NCI-H446 treated with DMSO at 0.1 percent for 48 hours (cell line): ENCODE data around the gene PRKD2.
"Not testable (repeated sequence)": the region's sequence is repeated elsewhere in the genome, so short reads cannot be mapped to it uniquely, and the experiment has no call there.

ENCODE experiments used
- DNase-seq: peaks from one replicate; lab custom pipeline; 2025; lab: John Stamatoyannopoulos, UW

PRKD2 gene

DNA sequence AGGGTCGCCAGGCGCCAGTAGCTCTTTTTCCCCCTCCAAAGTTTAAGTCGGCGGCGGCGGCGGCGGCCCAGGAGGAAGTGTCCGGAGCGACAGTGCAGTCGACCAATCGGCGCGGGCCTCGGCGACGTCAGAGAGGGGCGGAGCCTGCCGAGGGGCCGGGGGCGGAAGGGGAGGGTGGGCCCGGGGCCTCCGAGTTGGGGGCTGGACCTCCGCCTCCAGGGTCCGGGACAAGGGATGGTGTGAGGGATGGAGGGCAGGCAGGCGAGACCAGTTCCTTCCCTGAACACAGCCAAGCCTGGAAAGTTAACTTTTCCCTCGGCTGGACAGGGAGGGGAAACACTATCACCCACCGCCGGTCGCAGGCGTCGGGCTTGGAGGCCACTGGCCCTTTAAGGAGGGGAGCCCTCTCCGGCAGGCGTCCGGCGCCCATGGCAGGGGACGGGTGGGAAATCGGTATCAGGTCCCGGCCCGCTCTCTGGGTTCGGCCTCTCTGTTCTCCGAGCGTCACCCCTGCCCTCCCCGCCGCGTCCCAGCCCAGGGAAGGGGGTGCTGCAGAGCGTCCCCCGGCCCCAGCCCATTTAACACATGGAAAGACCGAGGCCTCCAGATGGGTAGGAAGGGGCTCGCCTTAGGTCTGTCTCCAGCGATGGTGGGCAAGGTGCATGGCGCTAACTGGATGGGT, at the start of gene PRKD2:
TSS of gene PRKD2 (minus strand) at position 81 of the 682 bp plus-strand sequence. CDS start 744 bp downstream, outside the sequence.
- peak; percentile 48 for DNase-seq

DNA sequence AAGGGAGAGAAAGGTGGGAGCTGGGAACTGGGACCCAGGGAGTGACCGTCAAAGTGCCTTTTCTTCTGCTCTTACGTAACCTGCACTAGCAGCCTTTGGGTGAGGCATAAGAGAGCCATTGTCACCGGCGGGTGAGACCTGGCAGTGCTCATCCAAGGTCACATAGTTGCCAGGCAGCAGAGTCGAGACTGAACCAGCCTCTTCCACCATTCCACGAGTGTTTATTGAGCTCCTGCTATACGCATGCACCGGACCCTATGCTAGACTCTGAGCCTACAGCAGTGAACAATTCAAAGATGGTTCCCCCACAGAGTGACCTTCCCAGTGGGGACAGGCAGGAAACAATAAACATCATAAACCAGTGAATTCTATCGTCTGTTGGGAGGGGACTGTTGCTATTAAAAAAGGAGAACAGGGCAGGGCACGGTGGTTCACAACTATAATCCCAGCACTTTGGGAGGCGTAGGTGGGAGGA, 47.9 kb upstream of the PRKD2 start:
- DNase-seq, result no peak

DNA sequence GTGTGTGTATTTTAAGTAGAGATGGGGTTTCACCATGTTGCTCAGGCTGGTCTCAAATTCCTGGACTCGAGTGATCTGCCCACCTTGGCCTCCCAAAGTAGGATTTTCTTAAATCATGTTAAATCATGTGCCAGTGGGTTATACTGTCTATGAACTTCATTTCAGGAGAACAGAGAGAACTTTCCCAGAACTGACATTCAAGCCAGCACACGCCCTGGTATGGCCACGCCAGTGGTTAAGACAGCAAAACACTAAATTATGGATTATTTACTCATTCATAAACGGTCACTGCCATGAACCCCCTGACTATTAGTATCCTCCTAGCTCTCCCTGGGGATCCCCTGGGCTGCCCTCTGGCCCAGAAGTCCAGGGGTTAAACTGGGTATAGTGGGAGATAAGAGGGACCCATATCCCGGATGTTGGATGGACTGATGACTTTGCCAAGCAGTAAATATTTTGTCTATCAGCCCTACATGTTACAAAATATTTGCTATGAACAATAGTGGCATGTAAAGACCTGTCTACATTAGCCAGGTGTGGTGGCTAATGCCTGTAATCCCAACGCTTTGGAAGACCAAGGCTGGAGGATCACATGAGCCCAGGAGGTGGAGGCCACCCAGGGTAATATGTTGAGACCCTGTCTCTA, 45.5 kb upstream of the PRKD2 start:
- DNase-seq, result no peak

DNA sequence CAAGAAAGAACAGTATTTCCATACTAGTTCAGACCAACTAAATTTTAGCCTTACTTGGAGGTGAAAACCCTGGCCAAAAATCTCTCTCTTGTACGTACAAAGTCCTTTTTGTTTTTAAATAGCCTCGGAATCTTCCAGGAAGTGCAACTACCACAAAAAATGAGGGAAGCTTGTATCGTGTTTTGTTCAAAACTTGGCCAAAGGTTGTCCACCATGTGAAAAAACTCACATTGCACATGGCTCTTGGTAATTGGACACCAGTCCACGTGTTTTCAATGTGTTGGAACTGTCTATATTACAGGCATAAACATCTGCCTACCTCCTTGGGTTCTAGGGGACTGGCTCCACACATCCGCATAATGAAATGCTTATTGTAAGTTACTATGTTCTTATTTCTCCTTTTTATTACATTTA, 44.5 kb upstream of the PRKD2 start:
- no peak for DNase-seq

DNA sequence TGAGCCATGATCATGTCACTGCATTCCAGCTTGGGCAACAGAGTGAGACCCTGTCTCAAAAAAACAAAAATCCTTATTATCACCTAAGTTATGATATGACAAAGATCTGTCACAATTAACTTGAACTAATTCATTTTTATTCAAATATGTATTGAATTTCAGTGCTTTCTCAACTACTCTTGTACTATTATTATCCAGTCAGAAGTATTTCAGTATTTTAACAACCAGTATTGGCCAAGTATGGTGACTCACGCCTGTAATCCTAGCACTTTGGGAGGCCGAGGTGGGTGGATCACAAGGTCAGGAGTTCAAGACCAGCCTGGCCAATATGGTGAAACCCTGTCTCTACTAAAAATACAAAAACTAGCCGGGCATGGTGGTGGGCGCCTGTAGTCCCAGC, 44.0 kb upstream of the PRKD2 start:
- not testable (repeated sequence) for DNase-seq

DNA sequence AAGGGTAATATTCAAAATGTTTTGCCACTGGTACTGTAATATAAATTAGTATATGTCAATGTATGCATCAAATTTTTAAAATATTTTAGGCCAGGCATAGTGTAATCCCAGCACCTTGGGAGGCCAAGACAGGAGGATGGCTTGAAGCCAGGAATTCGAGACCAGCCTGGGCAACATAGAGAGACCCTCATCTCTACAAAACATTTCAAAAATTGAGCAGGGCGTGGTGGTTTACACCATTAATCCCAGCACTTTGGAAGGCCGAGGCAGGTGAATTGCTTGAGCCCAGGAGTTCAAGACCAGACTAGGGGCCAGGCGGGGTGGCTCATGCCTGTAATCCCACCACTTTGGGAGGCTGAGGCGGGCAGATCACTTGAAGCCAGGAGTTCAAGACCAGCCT, 43.4 kb upstream of the PRKD2 start:
- DNase-seq, result no peak

DNA sequence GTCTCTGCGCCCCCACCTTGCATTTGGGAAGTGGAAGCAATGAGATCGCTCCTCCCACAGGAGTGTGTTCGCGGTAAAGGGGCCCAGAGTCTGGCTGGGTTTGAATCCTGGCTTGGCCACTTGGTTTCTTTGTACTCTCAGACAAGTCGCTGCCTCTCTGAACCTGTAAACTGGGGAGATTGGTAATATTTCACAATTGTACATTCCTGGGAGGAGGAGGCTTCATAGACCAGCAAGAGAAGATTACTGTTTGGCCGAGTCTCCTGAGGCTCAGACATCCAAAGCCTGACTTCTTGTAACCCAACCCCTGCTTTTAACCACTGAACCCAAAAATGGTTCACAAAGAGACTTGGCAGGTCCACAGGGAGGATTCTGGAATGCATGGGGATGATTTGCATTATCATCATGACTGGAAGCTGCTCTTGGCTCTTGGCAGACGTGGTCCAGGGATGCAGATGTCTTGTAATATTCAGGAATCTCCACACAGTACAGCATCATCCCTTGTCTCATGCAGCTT, 43.0 kb upstream of the PRKD2 start:
- DNase-seq, result peak; percentile 36

DNA sequence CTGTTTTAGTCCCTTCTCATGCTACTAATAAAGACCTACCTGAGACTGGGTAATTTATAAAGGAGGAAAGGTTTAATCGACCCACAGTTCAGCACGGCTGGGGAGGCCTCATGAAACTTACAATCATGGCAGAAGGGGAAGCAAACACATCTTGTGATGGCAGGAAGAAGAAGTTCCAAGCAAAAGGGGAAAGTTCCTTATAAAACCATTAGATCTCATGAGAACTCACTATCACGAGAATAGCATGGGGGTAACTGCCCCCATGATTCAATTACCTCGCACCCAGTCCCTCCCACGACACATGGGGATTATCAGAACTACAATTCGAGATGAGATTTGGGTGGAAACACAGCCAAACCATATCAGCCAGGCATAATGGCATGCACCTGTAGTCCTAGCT, 42.3 kb upstream of the PRKD2 start:
- DNase-seq, result no peak

DNA sequence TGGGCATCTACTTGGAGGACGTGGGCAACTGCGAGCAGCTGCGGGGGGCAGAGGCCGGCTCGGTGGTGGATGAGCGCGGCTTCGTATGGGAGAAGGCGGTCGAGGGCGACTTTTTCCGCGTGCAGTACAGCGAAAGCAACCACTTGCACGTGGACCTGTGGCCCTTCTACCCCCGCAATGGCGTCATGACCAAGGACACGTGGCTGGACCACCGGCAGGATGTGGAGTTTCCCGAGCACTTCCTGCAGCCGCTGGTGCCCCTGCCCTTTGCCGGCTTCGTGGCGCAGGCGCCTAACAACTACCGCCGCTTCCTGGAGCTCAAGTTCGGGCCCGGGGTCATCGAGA, 39.6 kb upstream of the PRKD2 start:
- DNase-seq, result no peak

DNA sequence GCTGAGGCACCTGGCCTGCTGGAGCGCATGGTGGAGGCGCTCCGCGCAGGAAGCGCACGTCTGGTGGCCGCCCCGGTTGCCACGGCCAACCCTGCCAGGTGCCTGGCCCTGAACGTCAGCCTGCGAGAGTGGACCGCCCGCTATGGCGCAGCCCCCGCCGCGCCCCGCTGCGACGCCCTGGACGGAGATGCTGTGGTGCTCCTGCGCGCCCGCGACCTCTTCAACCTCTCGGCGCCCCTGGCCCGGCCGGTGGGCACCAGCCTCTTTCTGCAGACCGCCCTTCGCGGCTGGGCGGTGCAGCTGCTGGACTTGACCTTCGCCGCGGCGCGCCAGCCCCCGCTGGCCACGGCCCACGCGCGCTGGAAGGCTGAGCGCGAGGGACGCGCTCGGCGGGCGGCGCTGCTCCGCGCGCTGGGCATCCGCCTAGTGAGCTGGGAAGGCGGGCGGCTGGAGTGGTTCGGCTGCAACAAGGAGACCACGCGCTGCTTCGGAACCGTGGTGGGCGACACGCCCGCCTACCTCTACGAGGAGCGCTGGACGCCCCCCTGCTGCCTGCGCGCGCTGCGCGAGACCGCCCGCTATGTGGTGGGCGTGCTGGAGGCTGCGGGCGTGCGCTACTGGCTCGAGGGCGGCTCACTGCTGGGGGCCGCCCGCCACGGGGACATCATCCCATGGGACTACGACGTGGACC, 39.1 kb upstream of the PRKD2 start:
- DNase-seq, result no peak

DNA sequence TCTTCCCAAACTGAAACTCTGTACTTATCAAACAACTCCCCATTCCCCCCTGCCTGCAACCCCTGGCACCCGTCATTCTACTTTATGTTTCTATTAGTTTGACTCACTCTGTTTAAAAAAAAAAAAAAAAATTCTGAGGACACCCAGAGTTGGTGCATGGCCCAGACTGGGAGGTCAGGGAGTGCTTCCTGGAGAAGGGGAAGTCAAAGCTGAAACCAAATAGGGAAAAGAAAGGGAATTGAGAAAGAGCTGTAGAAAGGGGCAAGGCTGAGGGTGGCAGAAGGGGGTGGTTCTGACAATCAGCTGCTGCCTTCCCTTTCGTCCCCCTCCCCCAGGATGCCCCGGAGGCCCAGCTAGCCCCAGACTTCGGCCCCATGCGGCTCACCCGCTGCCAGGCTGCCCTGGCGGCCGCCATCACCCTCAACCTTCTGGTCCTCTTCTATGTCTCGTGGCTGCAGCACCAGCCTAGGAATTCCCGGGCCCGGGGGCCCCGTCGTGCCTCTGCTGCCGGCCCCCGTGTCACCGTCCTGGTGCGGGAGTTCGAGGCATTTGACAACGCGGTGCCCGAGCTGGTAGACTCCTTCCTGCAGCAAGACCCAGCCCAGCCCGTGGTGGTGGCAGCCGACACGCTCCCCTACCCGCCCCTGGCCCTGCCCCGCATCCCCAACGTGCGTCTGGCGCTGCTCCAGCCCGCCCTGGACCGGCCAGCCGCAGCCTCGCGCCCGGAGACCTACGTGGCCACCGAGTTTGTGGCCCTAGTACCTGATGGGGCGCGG, 38.4 kb upstream of the PRKD2 start:
- no peak for DNase-seq

DNA sequence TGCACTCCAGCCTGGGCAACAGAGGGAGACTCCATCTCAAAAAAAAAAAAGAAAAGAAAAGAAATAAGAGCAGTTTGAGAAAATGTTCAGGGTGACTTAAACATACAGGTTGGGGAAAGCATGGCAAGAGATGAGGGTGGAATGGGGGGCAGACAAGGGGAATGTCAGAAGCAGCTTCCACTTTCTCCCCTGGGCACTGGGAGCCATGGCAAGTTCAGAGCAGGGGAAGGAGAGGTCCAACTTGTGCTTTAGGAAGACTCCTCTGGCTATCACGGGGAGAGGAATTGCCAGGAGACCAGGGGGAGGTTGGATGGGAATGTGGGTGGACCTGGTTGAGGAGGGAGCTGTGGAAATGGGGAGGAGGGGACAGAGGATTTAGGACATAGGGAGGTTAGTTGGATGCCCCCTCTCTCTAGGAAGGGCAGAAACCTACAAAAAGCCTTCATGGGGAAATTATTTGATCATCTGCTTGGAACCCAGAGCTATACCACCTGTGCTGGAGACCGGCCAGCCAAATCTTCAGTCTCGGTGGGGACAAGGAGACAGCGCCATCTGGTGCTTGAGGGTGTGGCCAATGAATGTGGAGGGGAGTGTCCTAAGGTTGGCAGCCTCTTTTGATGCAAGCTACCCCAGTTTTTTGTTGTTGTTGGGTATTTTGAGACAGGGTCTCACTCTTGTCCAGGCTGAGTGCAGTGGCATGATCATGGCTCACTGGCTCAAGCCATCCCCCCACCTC, 36.7 kb upstream of the PRKD2 start:
- DNase-seq, result peak; percentile 14

DNA sequence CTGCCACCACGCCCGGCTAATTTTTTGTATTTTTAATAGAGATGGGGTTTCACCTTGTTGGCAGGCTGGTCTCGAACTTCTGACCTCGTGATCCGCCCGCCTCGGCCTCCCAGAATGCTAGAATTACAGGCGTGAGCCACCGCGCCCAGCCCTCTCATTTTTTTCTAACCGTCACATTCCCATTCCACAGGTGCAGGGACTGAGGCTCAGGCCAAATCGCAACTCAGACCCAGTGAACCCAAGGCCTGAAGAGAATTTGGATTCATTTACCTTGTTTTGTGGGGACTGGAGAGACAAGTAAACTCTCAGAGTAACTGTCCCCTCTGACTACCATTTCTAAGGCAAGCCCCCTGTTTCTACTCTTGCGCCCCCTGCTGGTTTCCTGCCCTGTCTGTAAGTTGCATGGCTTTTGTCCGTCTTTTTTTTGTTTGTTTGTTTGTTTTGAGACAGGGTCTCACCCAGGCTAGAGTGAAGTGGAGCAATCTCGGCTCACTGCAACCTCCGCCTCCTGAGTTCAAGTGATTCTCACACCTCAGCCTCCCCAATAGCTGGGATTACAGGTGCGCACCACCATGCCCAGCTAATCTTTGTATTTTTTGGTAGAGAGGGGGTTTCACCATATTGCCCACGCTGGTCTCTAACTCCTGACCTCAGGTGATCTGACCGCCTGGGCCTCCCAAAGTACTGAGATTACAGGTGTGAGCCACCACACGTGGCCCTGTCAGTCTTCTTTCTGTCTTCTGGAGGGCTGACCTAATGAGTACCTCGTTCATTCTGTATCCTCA, 31.6 kb upstream of the PRKD2 start:
- DNase-seq, result no peak

DNA sequence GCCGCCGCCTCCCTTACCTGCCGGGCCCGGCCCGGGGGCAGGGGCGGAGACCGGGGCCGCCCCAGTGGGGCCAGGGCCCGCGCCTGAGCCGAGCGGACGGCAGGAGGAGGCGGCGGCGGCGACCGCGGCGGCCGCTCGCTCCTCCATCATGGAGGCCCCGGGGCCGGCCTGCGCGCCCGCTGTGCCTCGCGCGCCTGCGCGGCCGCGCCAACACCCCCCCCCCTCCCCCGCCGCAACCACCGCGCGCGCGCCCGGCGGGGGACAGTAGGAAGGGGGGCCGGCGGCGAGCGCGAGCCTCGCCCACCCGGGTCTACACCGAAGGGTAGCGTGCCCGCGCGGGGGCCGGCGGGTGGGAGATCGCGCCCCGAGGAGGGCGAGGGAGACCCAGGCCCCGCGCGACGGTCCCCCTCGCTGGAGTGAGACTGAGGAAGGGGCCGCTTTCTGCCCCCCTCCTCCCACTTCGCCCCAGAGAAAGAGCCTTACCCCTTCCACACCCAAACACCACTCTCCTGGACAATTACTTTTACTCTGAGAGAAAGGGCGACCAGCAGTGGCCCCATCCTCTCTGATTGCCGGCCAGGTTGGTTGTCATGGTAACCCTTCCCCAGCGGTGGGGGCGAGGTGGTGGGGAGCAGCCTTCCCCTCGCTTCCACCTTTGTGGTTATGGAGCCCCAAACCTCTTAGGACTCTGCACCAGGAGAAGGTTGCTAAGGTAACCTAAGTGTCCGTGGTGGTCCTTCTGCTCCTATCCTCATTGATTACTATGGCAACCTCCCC, 29.6 kb upstream of the PRKD2 start, which contains the start of gene STRN4:
TSS of gene STRN4 (minus strand) at position 170 of the 777 bp plus-strand sequence. CDS start at position 150, 20 bp downstream.
- DNase-seq, result peak; percentile 26

DNA sequence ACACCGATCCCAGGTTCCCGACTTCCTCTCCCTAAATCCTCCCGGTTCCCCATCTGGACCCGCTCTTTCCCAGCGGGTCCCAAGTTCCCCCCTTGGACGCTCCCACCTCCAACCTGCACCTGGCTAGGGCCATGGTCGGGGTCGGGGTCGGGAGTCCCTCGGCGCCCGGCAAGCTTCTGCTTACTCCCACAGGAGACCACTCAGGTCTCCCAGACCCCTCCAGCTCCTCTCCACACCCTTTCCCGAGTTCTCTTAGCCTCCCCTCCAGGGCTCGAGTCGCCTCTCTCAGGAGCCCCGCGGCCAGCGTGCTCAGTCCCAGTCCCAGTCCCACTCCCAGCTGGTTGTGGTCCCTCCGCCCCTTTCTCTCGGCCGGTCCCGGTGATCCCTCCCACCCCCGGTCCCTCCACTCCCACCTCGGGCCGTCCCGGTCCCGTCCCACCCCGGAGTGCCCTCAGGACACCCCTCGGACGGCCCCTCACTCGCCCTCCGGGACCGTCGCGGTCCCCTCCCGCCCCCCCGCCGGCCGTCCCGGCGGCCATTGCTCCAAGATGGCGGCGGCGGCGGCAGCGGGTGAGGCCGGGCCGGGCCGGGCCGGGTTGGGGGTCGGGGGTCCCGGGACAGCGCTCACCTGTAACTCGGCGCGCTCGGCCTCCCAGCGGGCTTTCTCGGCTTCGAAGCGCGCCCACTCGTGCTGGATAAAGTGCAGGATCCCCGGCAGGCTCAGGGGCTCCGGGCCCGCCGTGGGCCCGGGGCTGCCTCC, 28.8 kb upstream of the PRKD2 start, which contains the start of gene FKRP:
TSS of gene FKRP (plus strand) at position 537 of the 760 bp plus-strand sequence. CDS start 9,394 bp downstream, outside the sequence.
- no peak for DNase-seq

DNA sequence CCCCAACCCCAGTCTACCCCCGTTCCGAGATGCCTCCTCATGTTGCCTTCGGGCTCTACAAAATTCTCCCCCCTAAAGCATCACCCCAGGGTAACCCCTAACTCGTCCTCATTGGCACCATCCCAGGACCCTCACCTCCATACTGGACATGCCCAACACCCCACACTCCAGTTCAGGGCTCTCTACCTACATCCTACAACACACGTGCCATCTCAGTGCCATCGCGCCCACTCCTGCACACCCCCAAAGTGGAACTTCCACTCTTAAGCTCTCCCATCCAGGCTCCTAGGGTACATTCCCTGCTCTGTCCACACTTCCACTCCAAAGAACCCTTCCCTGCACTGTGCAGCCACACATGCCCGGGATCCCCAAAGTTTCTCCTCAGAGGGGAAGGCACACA, 28.1 kb upstream of the PRKD2 start:
- DNase-seq, result no peak

DNA sequence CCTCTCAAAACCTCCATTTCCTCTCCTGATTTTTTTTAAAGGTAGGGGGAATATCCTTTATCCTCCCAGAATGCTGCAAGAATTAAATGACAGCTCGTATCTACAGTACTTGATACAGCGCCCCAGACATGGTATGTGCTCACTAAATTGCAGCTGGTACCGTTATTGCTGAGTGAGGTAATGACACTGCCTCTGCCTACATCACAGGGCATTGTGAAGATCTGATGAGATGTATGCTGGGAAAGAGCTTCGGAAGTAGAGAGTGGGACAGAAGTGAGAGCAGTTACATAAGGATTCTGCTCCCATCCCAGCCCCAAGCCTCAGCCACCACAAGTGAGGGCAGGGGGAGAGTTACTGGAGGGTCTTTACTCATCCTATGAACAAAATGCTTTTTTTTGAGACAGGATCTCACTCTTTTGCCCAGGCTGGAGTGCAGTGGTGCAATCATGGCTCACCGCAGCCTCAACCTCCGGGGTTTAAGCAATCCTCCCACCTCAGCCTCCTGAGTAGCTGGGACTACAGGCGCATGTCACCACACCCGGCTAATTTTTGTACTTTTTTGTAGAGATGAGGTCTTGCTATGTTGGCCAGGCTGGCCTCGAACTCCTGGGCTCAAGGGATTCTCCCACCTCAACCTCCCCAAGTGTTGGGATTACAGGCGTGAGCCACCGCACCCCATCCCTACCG, 27.2 kb upstream of the PRKD2 start:
- DNase-seq, result no peak

DNA sequence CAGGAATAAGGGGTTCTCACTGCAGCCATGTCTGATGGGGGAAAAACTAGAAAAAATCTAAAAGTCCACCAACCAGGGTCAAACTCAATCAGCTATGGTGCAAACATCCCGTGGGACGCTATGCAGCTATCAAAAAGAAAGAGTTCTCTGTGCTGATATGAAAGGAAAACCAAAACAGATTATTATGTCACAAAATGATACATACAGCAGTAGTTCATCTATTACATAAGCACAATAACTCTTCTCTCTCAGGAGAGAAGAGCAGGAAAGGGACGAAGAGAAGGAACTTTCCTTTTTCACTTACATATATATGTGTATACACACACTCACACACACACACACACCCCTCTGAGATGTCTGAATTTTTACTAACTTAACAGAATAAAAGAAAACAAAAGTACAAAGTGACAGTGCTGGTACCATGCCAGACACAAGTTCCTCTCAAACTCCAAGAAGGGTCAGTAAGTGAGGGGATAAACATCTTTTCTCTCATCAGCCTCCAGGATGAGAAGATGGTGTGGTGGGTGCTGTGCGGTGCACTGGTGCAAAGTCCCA, 26.1 kb upstream of the PRKD2 start:
- no peak for DNase-seq
